Peyer's patch (tissue), 4 donors: ENCODE results near the gene LUC7L2.

ENCODE experiments used
- POLR2A ChIP-seq, 2 donors: fragments of 450-650 bp; IDR thresholded peaks; one replicate each; pipeline ENCODE4 v1.5.1; 2017; ENCODE audit warnings: antibody characterized with exemption in 2 of 2, mild to moderate bottlenecking in 2 of 2, moderate library complexity in 2 of 2
- TF ChIP-seq, protein P1 (sequence below), 6 experiments: fragments of 450-650 bp in 4 of 6; fragments of 200-600 bp in 2 of 6; sonication (generic) in 1 of 6; IDR thresholded peaks; one replicate each; pipeline ENCODE4 v1.5.1; 2017 to 2019; ENCODE audit warnings: antibody characterized with exemption in 6 of 6, mild to moderate bottlenecking in 3 of 6, moderate library complexity in 1 of 6

DNA sequence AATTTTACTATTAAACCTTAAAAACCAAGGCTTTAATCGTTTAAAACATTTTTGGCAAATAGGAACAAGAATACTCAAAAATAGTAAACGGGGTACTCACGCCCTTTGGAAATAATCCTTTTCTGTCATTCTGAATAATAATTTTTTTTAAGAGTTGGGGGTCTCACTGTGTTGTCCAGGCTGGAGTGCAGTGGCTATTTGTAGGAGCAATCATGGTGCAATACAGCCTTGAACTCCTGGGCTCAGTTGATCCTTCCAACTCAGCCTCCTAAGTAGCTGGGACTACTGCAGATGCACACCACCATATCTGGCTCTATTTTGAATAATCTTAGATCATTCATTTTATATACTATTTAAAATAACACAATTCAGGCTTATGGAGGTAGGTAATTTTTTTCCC lies 24.9 kb downstream of the LUC7L2 start:
- TF ChIP-seq, protein P1, sequence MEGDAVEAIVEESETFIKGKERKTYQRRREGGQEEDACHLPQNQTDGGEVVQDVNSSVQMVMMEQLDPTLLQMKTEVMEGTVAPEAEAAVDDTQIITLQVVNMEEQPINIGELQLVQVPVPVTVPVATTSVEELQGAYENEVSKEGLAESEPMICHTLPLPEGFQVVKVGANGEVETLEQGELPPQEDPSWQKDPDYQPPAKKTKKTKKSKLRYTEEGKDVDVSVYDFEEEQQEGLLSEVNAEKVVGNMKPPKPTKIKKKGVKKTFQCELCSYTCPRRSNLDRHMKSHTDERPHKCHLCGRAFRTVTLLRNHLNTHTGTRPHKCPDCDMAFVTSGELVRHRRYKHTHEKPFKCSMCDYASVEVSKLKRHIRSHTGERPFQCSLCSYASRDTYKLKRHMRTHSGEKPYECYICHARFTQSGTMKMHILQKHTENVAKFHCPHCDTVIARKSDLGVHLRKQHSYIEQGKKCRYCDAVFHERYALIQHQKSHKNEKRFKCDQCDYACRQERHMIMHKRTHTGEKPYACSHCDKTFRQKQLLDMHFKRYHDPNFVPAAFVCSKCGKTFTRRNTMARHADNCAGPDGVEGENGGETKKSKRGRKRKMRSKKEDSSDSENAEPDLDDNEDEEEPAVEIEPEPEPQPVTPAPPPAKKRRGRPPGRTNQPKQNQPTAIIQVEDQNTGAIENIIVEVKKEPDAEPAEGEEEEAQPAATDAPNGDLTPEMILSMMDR (IDR thresholded peaks at IDR 0.05): no peak
- no peak for TF ChIP-seq POLR2A (IDR thresholded peaks at IDR 0.05)
